Frontal cortex (tissue), 4 donors: Measurements from ENCODE around the gene ZBTB8A. TPM values are rescaled to one million over a fixed set of nuclear protein-coding genes. Genes with fewer than 3 reads are reported as not detected.
"Not testable (repeated sequence)": the region's sequence is repeated elsewhere in the genome, so short reads cannot be mapped to it uniquely, and the experiment has no call there.

Experiments used
- DNase-seq, 2 donors: peaks; one replicate each; pipeline ENCODE4 v3.0.0; 2012; ENCODE audit warnings: low spot score in 2 of 2
- FAIRE-seq: peaks from 2 replicates; lab custom pipeline; 2012; peaks lifted over from hg19 to GRCh38; lab: Jason Lieb, UNC
- total RNA-seq: library from RNA; depleted of rRNA; stranded (reverse); fragments of >200 nt; gene quantifications from one replicate; pipeline ENCODE4 v1.2.3, GENCODE V29; 2014
- donor health status: control.
- donor health status: control.
- donor health status: control.

Gene ZBTB8A
- total RNA-seq, result 43.2 TPM

GRCh38 chr1:32538887-32539583, at the start of gene ZBTB8A:
TSS of gene ZBTB8A (plus strand) at chr1:32539427. CDS start at chr1:32592932, 53,505 bp downstream.
- peak; percentile 52 to 55 for DNase-seq
- no peak for FAIRE-seq

- FAIRE-seq (no peak), DNase-seq (no peak)
Measured at GRCh38 chr1:32489774-32490454, 49.3 kb upstream of the ZBTB8A start.

GRCh38 chr1:32491386-32491785, 47.8 kb upstream of the ZBTB8A start:
- DNase-seq (no peak), FAIRE-seq (no peak)

GRCh38 chr1:32494196-32494595, 45.0 kb upstream of the ZBTB8A start:
- FAIRE-seq (no peak), DNase-seq (no peak)

GRCh38 chr1:32494711-32495337, 44.4 kb upstream of the ZBTB8A start:
- no peak for DNase-seq
- no peak for FAIRE-seq

- FAIRE-seq (no peak), DNase-seq (no peak)
Measured at GRCh38 chr1:32496127-32496526, 43.1 kb upstream of the ZBTB8A start.

GRCh38 chr1:32498751-32499150, 40.5 kb upstream of the ZBTB8A start:
- DNase-seq, result no peak
- FAIRE-seq, result no peak

- no peak for FAIRE-seq
- peak; percentile 75 to 77 for DNase-seq
Measured at GRCh38 chr1:32500387-32501209, 38.6 kb upstream of the ZBTB8A start.

- peak; percentile 26 to 28 for DNase-seq
- no peak for FAIRE-seq
Measured at GRCh38 chr1:32501865-32502264, 37.4 kb upstream of the ZBTB8A start.

GRCh38 chr1:32503153-32503552, 36.1 kb upstream of the ZBTB8A start:
- DNase-seq (no peak), FAIRE-seq (no peak)

- no peak for DNase-seq
- FAIRE-seq, result no peak
Measured at GRCh38 chr1:32507021-32507420, 32.2 kb upstream of the ZBTB8A start.

- DNase-seq, result no peak
Measured at GRCh38 chr1:32508761-32509160, 30.5 kb upstream of the ZBTB8A start.

GRCh38 chr1:32509939-32510338, 29.3 kb upstream of the ZBTB8A start:
- DNase-seq (no peak), FAIRE-seq (no peak)

More at GRCh38 chr1:32508761-32509160, 30.5 kb upstream of the ZBTB8A start:
- no peak for FAIRE-seq

GRCh38 chr1:32516402-32516801, 22.8 kb upstream of the ZBTB8A start:
- no peak for FAIRE-seq

GRCh38 chr1:32518976-32519375, 20.3 kb upstream of the ZBTB8A start:
- FAIRE-seq (no peak), DNase-seq (no peak)

More at GRCh38 chr1:32516402-32516801, 22.8 kb upstream of the ZBTB8A start:
- no peak for DNase-seq

GRCh38 chr1:32521165-32521564, 18.1 kb upstream of the ZBTB8A start:
- no peak for FAIRE-seq
- no peak for DNase-seq

GRCh38 chr1:32525053-32525452, 14.2 kb upstream of the ZBTB8A start:
- DNase-seq (no peak), FAIRE-seq (no peak)

GRCh38 chr1:32525661-32526444, 13.4 kb upstream of the ZBTB8A start:
- no peak for DNase-seq
- FAIRE-seq, result no peak

GRCh38 chr1:32528550-32528949, 10.7 kb upstream of the ZBTB8A start:
- FAIRE-seq, DNase-seq: not testable (repeated sequence)
